ENCODE measurements around the gene CFAP300. TPM values are rescaled to one million over a fixed set of nuclear protein-coding genes. Genes with fewer than 3 reads are reported as not detected.

Gene CFAP300
- total and polyA plus RNA-seq, 2 of the 8 experiments (the other 6 are each of a cell fraction or from before 2014, with no cell fraction given): 2.1 to 2.8 TPM

- TF ChIP-seq E2F6 (IDR thresholded peaks at IDR 0.05): no peak
- no peak for TF ChIP-seq SIRT6 (IDR thresholded peaks at IDR 0.05; ENCODE audit: low read length)
- peak; percentile 96 for TF ChIP-seq ASH2L (IDR thresholded peaks at IDR 0.05; ENCODE audit: low read length)
- TF ChIP-seq EZH2 (IDR thresholded peaks at IDR 0.05; ENCODE audit: low read depth, low read length, severe bottlenecking): no peak
- TF ChIP-seq EP300 (IDR thresholded peaks at IDR 0.05; ENCODE audit: borderline replicate concordance in 1 of 2, low read depth in 2 of 2, low read length in 2 of 2): peak in 1 of 2 experiments; percentile 2; a peak in 1 of 3 replicates
- TF ChIP-seq BACH1 (IDR thresholded peaks at IDR 0.05; ENCODE audit: low read length): 0 out of 2 replicates have a peak, but pooled peaks have one; percentile 8
- TF ChIP-seq CEBPB (IDR thresholded peaks at IDR 0.05; ENCODE audit: low read depth, low read length): peak; percentile 78
- no peak for TF ChIP-seq JUN (IDR thresholded peaks at IDR 0.05; ENCODE audit: low read depth, low read length)
- TF ChIP-seq ATF2 (IDR thresholded peaks at IDR 0.05; ENCODE audit: low read length): no peak
- TF ChIP-seq ATF3 (IDR thresholded peaks at IDR 0.05; ENCODE audit: insufficient read depth, low read depth, low read length): no peak
- no peak for TF ChIP-seq YY1 (IDR thresholded peaks at IDR 0.05; ENCODE audit: low read depth, low read length)
- peak; percentile 30 for TF ChIP-seq TBP (IDR thresholded peaks at IDR 0.05; ENCODE audit: low read depth, low read length)
- no peak for TF ChIP-seq NRF1 (IDR thresholded peaks at IDR 0.05; ENCODE audit: low read depth, low read length)
- no peak for TF ChIP-seq RXRA (IDR thresholded peaks at IDR 0.05; ENCODE audit: insufficient read depth, low read depth, low read length)
- peak; percentile 68 for TF ChIP-seq CREB1 (IDR thresholded peaks at IDR 0.05)
- TF ChIP-seq CTCF (IDR thresholded peaks at IDR 0.05; ENCODE audit: control extremely low read depth in 1 of 3, insufficient read depth in 1 of 3, low read depth in 1 of 3, low read length in 3 of 3): no peak
Observed at GRCh38 chr11:102111011-102111786, 64.0 kb downstream of the CFAP300 start (continued).

Data from H1 (cell line).